Hypothalamus (tissue), 51 donors: ENCODE results near the gene OSBPL3.
"Not testable (repeated sequence)": the region's sequence is repeated elsewhere in the genome, so short reads cannot be mapped to it uniquely, and the experiment has no call there.

ENCODE experiments used
- DNase-seq, 51 donors: peaks; one replicate each; lab custom pipeline; 2025; lab: John Stamatoyannopoulos, UW

OSBPL3 gene

DNA sequence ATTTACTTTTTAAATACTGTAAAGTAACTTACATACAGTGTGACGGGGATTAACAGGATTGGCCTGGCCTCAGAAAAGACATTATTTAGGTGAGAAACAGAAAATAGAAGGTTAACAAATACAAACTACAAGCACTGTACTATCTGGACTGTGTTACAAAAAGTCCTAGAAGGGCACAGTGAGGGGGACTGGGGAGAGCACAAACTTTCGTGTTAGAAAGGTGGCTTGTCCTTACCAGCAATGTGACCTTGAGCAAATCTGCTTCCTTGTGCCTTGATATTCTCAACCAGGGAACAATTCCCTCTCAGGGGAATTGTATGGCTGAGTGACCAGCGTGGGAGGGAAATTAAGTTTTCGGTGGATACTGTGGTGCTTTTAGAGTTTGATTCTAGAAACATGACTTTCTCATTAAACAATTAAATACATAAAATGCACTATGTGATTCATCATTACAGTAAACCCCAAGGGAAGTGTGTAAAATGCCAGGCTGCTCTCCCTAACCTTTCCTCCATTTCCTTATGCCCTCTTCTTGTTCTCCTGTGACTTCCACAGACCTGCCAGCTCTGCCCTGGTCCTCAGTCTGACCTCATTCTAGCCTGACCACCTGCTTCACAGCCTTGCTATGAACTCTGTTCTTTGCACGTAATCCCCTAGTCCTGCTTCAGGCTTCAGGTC, 57.7 kb downstream of the OSBPL3 start:
- DNase-seq = no peak

DNA sequence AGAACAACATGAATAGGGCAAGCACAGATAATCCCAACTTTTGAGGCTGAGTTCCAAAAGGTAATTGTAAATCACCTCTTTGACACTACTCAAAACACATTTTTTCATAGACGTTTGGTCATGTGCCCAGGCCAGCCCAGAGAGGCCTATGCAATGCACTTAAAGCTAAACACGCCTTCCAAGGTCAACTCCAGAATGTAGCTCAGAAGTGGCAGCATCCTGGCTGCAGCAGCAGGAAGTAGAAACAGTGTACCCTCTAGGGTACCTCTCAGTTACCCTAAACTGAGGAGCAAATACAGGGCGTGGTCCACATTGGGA, 58.7 kb downstream of the OSBPL3 start:
- no peak for DNase-seq

DNA sequence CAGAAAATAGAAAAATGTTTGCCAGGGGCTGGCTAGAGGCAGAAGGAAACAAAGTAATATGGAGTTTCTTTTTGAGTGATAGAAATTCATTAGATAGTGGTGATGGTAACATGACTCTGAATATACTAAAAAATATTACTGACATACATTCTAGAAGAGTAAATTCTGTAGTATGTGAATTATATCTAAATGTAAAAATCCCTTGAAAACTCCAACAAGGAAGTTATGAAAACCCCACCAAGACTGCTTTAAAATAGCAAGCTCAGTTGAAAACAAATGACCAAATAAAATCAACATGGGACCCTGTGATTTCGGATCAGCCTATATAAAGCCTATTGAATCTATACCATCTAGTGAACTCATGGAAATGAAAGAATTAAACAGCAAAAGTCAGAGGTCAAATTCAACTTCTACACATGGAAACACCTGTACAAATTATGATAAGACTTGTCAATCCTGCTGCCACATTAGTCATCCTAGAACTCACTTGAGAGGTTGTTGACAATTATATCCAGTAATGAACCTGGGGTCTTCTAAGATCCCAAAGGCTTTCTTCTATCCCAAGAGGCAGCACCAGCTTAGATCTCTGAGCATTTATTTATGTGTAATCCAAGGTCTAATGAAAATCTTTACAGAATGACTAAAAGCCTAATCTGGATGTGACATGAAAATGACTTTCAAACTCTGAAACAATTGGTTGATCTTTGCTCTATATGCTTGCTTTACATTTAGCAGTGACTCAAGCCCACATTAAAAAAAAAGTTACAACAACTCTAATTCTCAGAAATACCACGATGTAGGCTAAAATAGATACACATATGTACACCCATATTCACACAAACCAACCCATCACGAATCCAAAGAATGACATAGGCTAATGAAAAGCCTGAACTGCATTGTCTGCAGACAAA, 59.3 kb downstream of the OSBPL3 start:
- no peak for DNase-seq

DNA sequence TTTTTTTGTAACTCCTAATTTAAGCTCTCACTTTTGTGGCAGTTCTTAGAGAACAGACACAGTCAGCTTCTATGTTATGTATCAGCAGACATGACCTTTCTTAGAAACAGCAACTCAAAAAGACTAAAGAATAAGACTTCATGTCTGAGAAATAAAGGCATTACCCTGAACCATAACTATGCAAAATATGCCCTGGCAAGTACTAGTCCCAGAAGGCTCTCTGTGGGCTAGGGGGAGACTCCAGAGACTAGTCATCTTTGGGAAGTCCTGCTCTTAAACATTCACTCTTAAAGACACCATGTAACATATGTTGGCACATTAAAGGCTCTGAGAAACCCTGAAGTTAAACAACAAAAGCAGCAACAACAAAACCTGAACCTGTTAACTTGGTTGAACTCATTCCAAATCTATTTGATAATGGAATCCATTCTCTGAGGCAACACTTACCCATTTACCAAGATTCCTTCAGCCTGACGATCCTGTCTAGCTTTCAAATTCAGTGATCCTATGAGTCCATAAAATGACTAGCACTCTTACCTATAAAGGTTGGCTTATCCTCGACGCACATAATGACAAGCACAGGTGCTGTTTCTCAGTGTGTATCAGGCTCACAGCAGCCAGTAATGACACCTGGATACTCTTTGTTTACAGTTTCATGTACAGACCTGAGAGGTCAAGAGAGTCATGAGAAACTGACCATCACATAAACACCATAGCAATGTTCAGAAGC, 62.3 kb downstream of the OSBPL3 start:
- DNase-seq = no peak

DNA sequence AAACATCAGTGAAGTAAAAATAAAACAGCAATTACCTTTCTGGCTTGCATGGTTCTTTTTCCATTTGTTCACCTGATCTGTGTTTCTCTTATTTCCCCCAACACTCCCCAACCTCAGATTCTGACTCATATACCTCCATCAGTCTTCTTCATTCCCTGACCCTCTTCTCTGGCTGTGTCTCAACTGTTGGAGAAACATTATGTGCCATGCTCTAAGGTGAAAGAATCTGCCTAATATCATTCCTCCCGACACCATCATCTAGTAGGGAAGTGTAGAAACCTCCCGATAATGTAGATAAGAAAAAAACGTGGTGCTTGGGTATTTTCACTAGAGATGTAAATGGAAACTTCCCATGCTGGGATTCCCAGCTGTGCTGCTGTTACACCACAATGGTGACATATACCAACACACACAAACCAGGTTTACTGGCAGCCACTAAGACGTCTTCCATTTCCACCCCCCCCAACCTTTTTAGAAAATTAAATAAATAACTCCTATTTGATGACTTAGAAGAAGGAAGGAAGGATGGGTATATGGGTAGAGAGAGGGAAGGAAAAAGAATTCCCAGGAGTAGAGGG, 63.4 kb downstream of the OSBPL3 start:
- no peak for DNase-seq

DNA sequence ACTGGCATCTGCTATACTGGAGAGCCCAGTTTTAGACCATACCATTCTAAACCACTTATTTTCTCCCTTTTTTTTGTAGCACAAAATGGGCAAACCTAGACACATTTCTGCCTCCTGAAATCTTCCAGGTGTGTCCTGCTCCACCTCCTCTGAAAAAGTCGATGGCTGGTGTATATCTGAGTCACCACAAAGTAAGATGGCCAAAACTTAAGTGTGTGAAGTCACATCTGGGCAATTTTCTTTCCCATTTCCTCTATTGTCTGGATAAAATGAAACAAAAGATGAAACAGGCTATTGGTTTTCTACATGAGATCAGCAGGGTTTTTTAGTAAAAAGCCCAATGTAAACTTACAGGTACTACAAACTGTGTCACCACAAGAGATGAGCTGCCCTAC, 65.5 kb downstream of the OSBPL3 start:
- no peak for DNase-seq

DNA sequence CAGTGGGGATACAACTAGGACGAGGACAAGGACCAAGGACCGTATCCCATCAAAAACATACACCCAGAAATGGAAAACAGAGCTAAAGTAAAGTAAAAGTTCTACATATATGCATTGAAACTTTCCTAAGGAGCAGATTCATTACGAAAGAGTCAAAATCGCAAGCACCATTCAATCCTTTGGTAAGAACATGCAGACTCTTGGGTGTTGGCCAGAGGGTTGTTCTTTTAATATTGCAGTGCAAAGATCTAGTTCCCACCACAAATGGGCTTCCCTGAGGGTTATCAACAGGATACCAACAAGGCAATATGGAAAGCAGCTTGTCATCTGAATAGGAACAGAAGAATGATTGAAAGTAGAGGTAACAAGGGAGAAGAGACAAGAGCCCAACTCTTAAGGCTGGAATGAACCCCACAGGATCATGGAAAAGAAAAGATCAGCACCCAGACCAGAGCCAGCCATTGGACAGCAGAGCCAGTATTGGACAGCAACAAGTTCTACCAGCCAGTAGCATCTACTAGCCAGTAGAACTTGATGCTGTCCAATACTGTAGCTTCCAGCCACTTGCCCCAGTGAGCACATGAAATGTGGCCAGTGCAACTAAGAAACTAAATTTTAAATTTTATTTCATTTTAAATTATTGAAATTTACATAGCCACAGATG, 66.0 kb downstream of the OSBPL3 start:
- DNase-seq = no peak

DNA sequence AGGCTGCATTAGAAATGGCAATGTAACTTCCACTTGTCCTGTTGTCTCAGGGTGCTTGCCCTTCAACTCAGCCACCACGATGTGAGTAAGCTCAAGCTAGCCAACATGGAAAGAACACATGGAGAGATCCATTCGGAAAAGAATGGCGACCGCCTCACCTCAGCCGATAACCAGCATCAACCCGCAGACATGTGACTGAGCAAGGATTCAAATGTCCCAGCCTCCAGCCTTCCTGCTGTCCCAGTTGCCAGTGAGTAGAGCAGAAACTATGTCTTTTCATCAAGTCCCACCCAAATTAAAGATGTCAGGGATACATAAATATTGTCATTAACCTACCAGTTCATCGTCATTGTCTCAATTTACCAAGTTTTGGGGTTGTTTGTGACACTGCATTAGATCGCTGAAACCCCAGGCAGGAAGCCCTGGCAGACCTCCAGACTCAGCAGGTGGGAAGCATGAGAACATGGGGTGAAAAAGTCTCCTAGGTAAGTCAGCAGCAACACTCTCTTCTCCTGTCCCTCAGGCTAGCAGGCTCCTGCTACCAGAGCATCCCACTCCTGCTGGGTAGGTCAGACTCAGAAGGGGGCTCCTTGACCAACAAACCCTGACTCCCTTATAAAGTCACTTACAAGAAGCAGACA, 67.0 kb downstream of the OSBPL3 start:
- DNase-seq = no peak

DNA sequence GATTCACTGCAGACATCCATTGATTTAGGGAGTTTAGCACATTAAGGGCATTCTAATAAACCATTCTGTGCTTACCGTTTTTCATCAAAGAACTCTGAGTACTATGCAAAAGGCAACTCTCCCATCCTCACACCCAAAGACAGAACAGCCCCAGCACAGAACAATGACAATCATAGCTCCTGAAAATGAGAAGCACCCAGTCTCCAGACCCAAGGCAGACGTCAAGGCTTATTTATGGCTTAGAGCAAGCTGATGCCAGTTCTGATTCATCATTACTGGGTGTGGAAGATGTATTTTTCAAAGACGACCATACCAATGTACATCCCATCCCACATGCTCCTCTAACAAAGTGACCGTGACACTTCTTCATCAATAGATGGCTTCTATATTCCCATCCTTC, 67.6 kb downstream of the OSBPL3 start:
- no peak for DNase-seq

DNA sequence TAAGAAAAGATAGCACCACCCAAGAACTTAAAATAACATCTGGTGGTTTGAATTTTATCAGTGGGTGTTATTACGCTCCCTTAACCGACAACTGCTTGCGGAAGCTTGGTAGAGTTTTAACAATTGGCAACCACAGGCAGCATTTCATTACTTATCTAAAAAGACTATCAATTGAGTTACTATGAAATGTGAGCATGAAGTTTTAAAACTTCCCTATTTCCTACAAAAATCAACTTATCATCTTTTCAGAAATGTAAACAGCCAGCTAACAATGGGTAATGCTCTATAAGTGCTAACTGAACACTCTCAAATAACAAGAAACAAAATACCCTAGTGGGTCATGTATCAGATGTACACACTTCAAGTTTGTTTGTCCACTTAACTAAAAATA, 68.8 kb downstream of the OSBPL3 start:
- no peak for DNase-seq

DNA sequence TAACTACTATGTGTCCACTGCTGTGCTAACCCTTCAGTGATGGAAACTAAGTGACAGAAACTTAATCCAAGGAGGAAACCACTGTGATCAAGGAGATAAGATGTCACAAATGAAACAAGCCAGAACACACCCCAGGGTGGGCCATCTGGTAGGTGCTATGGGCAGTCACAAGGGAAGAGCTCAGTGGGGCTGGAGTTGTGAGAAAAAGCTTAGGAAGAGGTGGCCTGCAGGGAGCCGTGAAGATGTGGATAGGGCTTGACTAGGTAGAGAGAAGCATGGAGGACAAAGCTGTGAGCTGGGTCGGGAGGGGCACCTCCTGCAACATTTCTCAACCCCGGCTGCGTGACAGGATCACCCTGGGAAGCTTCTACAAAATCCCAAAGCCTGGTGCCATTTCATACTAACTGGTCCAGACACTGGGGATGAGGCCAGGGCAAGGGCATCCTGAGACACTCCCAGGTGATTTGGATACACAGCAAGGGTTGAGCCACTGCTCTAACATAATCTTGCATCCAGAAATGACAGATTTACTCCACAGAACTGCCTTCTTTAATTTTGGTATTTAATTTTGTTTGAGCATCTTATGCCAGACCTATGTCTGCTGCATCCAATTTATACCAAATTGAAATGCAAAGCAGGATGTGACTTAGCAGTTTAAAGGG, 69.3 kb downstream of the OSBPL3 start:
- no peak for DNase-seq

DNA sequence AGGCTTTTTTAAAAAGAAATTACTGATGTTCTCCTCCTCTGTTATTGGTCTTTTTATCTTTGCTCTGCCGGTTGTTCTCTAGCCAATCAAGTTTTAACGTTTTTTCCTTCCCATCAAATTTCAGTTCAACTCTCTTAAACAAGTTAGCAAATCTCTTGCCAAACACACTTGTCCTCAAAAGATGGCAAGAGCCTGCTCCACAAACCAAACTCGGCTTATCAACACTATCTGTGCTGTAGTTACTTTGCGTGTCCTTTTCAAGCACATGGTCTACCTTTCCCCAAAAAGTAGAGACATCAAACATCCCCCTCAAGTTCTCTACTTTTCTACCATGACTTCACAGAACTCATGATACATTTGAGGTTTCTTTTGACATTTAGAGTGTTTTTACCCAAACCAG, 71.3 kb downstream of the OSBPL3 start:
- no peak for DNase-seq

DNA sequence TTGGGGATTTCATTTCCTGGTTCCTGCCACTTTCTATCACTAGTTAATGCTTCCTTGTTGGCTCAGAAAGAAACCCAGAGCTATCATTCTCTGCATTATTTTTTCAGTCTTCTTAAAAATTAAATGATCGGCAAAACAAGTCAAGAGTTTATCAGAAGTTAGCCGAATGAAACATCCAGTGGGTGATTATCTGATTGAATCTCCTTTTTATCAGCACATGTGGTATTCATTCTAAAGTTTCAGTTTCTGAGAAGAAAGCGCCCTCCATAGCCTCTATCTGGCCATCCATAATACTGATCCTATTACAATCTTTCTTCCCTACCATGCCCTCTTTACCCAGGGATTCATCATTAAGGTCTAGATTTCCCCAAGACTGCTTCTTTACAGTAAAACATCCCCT, 71.8 kb downstream of the OSBPL3 start:
- DNase-seq = no peak

DNA sequence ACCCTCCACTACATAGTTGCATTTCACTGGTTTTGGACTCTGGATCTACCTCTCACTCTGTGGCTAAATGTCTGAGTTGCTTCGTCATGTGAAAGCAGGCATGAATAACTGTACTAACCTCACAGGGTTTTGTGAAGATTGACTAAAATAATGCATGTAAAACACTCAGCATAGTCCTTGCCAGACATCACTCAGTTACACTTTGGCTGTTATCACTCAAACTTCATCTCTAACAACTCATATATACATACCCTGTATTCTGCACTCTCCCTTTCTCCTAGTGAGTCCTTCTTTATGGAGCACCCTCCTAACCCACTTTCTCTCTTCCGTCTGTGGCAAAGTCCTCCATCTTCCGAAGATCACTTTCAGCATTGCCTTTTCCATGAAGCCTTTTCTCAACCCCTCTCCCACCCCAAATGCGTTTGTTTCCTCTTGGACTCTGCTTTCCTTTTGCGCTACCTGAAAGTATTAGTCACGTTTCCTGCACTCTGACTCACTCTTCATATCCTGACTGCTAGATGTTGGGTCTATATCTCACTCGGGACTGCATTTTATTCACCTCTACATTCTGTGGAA, 72.6 kb downstream of the OSBPL3 start:
- no peak for DNase-seq

DNA sequence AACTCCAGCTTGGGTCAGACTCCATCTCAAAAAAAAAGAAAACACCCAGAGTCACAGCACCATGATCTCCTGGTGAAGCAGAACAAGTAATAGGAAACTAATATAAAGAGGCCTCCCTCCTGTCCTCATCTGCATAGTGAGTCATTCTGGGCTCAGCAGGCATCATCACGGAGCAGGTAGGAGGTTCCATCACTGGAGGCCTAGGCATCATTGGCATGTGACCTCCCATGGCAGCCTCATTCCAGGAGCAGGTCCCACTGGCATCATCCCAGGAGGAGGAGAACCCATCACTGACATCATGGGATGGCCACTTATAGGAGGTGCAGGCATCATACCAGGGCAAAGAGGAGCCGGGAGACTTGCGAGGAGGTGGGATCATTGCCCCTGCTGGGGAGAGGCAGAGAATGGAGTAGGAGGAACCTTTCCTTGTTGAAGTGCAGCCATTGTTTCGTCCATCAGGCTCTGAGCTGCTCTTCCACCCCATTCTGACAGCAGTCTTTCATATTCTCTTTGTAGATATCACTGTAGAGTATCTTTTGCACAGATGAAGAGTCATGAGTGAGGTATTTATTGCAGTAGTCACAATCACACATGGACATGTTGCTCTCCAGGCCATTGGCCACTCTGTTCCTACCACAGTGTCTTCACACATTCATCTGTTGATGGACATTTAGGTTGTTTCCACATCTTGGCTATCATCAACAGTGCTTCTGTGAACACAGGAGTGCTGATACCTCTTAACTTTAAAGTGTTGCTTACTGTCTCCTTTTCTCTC, 73.8 kb downstream of the OSBPL3 start:
- no peak for DNase-seq

DNA sequence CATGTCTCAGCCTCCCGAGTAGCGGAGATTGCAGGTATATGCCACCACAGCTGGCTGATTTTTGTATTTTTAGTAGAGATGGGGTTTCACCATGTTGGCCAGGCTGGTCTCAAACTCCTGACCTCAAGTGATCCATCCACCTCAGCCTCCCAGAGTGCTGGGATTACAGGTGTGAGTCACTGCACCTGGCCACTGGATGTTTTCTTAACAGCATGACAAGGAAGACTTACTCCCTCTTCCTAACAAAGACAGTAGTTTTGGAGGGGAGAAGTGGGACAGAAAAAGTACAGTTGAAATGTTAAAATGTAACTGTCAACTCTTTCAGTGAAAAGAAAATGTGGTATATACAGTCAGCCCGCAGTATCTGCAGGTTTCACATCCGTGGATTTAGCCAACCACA, 76.0 kb downstream of the OSBPL3 start:
- not testable (repeated sequence) for DNase-seq

DNA sequence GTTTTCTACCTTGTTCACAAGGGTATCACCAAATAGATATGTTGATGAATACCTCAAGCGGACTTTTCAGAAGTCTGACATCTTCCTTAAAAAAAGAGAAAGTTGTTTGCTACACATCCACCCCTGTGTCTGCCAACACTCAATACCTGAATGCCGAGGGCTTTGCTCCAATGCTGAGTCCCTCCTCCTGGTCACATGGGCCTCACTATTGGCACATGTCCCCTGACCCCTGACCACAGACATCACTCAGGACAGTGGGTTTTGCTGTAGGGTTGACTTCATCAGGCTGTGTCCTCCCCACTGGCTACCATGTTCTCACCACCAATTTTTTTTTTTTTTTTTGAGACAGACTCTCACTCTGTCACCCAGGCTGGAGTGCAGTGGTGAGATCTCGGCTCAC, 76.4 kb downstream of the OSBPL3 start:
- DNase-seq = no peak

DNA sequence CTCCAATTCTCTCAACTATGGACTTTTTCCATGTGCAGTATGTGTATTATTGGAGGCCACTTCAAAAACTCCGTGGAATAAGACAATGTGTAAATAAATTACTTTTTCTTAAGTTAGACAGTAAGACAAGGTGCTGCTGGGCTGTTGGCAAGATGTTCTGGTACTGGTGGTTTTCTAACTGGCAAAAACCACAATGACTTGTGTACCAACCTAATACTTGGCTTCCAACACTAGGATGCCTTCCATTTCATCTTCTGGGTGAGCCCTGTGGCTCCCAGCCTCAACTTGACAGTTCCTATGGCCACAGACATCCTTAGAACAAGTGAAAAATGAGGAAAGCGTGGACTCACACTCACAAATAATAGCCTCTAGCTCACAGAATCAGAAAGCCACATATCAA, 77.0 kb downstream of the OSBPL3 start:
- no peak for DNase-seq

DNA sequence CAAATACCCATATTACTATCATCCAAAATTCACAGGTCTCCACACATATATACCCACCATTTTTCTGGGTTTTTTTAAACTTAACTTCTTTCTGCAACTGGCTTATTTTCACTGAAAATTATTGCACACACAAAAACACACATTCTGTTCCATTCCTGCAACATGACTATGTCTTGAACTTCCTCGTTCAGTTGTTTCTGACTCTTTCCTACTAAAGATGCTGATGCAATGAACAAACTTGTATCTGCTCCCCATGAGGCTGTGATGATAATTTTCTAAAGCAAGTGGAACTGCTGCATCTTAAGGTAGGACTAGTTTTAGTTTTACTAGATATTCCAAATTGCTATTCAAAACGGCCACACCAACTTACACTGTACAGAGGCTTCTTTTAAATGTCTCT, 77.7 kb downstream of the OSBPL3 start:
- DNase-seq = no peak
